Measurements from ENCODE around the gene ARSA. TPM values are rescaled to one million over a fixed set of nuclear protein-coding genes. Genes with fewer than 3 reads are reported as not detected.
"Not testable (repeated sequence)": the region's sequence is repeated elsewhere in the genome, so short reads cannot be mapped to it uniquely, and the experiment has no call there.

Gene ARSA
- polyA plus RNA-seq, 1 donor (not counting 4 experiments of a cell fraction or from before 2014, with no cell fraction given) = 12.1 TPM

DNA sequence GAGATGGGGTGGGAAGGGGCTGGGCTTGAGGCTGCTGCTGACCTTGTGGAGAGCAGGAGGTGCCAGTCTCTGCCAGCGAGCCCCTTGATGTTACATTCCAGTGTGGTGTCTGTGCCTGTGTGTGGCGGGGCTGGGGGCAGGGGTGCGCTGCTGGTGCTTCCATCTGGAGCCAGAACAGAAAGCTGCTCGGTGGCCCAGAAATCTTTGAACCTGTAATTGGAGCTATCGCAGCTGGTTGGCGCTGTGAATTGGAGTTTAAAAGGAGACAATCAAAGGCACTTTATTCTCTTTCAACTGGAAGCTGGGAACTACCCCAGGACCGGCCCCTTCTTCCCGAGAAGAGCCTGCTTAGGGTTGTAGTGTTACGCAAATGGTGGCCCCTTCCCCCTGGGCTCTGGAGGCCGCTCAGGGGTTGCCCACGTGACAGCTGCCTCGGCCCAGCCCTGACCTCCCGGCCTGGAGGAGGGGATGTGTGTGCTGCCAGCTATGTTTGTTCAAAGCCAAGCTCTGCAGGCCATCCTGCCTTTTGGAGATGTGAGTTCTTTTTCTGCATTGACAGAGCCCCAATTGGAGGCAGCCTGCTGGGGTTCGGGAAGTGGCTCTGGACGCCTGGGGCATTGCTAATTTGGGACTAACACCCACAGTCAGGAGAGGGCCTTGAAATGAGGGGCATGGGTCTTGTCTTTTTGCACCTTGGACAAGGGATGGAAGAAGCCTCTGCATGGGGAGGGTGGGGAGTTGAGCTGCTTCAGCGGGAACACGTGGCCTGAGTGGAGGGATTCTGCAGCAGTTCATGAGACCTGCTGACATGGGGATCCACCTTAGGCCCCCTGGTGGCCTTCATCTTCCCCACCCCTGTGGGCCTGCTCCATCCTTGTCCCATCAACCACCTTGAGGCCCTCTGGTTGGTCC lies 14.0 kb upstream of the ARSA start:
- dilution Hi-C loops (cut with MboI; ENCODE audit: extremely low pct_ligation_motif_present, low sequenced_read_pairs) = no loop called here
- FAIRE-seq = no peak

DNA sequence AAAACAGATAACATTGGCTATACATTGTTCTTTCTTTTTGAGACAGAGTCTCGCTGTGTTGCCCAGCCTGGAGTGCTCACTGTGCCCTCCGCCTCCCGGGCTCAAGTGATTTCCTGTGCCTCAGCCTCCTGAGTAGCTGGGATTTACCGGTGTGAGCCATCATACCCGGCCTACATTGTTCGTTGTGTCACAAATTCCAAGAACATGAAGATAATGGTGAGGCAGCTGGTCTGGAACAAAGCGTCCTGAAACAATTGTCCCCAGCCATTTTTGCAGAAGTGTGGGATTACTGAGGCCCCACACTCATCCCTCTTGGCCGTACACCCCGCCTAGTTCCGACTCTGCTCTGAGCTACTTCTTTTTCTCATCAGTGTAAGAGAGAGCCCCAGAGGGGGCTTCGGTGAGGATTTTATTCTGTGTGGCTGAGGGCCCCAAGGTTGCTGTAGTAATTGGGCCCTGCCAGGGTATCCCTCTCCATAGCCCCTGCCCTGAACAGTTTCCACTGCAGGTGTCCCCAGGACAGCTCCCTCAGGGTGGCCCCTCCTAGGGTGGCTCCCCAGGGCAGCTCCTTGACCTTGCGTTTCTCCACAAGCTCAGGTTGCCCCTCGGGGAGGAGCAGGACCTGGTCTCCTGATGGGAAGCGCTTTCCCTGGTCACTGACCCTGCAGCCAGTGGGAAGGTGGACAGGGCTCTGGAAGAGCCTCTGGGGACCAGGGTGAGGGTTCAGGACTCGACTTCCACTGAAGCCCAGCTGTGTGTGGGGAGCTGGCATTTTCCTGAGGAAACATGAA lies 13.1 kb upstream of the ARSA start:
- DNase-seq (ENCODE audit: low read depth, low spot score) (no peak), FAIRE-seq (no peak)
- TF ChIP-seq EZH2 (IDR thresholded peaks at IDR 0.05; ENCODE audit: low read length) = no peak
- TF ChIP-seq, protein P1, sequence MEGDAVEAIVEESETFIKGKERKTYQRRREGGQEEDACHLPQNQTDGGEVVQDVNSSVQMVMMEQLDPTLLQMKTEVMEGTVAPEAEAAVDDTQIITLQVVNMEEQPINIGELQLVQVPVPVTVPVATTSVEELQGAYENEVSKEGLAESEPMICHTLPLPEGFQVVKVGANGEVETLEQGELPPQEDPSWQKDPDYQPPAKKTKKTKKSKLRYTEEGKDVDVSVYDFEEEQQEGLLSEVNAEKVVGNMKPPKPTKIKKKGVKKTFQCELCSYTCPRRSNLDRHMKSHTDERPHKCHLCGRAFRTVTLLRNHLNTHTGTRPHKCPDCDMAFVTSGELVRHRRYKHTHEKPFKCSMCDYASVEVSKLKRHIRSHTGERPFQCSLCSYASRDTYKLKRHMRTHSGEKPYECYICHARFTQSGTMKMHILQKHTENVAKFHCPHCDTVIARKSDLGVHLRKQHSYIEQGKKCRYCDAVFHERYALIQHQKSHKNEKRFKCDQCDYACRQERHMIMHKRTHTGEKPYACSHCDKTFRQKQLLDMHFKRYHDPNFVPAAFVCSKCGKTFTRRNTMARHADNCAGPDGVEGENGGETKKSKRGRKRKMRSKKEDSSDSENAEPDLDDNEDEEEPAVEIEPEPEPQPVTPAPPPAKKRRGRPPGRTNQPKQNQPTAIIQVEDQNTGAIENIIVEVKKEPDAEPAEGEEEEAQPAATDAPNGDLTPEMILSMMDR (optimal IDR thresholded peaks at IDR 0.05 in 1 of 3, IDR thresholded peaks at IDR 0.05 in 1 of 3, conservative IDR thresholded peaks at IDR 0.05 in 1 of 3; ENCODE audit: extremely low read depth in 1 of 3, insufficient read depth in 2 of 3, low read length in 3 of 3) = no peak
- H4K20me1 ChIP-seq (ENCODE audit: control insufficient read depth, extremely low read depth, insufficient read depth, low read length) = peaks cover 2% of the 10 kb centered on the region
- dilution Hi-C loops (cut with MboI; ENCODE audit: extremely low pct_ligation_motif_present, low sequenced_read_pairs) = no loop called here
- H3K36me3 ChIP-seq (ENCODE audit: control insufficient read depth in 2 of 2, extremely low read depth in 1 of 2, insufficient read depth in 2 of 2, low read length in 2 of 2) = no peaks in the 10 kb centered on the region
- no peak overlapping the region for H3K4me3 ChIP-seq (ENCODE audit: control insufficient read depth in 2 of 3, extremely low read depth in 1 of 3, insufficient read depth in 2 of 3, low read depth in 1 of 3, low read length in 3 of 3)
- H3K9me3 ChIP-seq (ENCODE audit: control insufficient read depth, low read depth, low read length) = no peaks in the 10 kb centered on the region
- no peaks in the 10 kb centered on the region for H3K4me1 ChIP-seq (ENCODE audit: control insufficient read depth, extremely low read depth, insufficient read depth, low read length)
- H3K79me2 ChIP-seq (ENCODE audit: control insufficient read depth, insufficient read depth, low read length) = no peaks in the 10 kb centered on the region
- H2AFZ ChIP-seq (ENCODE audit: control insufficient read depth, low read length) = no peak overlapping the region
- H3K27ac ChIP-seq (ENCODE audit: control insufficient read depth, insufficient read depth, low read length) = no peak overlapping the region
- peaks cover 36% of the 10 kb centered on the region for H3K27me3 ChIP-seq (ENCODE audit: control insufficient read depth, extremely low read depth, insufficient read depth, low read length)
- H3K9ac ChIP-seq (ENCODE audit: control insufficient read depth, extremely low read depth, insufficient read depth, low read length) = no peak overlapping the region
- no peaks in the 10 kb centered on the region for H3K9me1 ChIP-seq (ENCODE audit: control insufficient read depth, extremely low read depth, insufficient read depth, low read length)
- H3K4me2 ChIP-seq (ENCODE audit: control insufficient read depth, extremely low read depth, insufficient read depth, low read depth, low read length) = no peak overlapping the region

More for the DNA sequence above, 14.0 kb upstream of the ARSA start:
- no peak for TF ChIP-seq EZH2 (IDR thresholded peaks at IDR 0.05; ENCODE audit: low read length)
- TF ChIP-seq, protein P1 (optimal IDR thresholded peaks at IDR 0.05 in 1 of 3, IDR thresholded peaks at IDR 0.05 in 1 of 3, conservative IDR thresholded peaks at IDR 0.05 in 1 of 3; ENCODE audit: extremely low read depth in 1 of 3, insufficient read depth in 2 of 3, low read length in 3 of 3) = peak in 2 of 3 experiments; percentile 18 to 27
- no peak overlapping the region for H3K9ac ChIP-seq (ENCODE audit: control insufficient read depth, extremely low read depth, insufficient read depth, low read length)
- no peaks in the 10 kb centered on the region for H3K9me1 ChIP-seq (ENCODE audit: control insufficient read depth, extremely low read depth, insufficient read depth, low read length)
- H3K27ac ChIP-seq (ENCODE audit: control insufficient read depth, insufficient read depth, low read length) = no peak overlapping the region
- no peaks in the 10 kb centered on the region for H3K9me3 ChIP-seq (ENCODE audit: control insufficient read depth, low read depth, low read length)
- H3K79me2 ChIP-seq (ENCODE audit: control insufficient read depth, insufficient read depth, low read length) = no peaks in the 10 kb centered on the region
- H3K27me3 ChIP-seq (ENCODE audit: control insufficient read depth, extremely low read depth, insufficient read depth, low read length) = peaks cover 36% of the 10 kb centered on the region
- no peak overlapping the region for H2AFZ ChIP-seq (ENCODE audit: control insufficient read depth, low read length)
- H3K36me3 ChIP-seq (ENCODE audit: control insufficient read depth in 2 of 2, extremely low read depth in 1 of 2, insufficient read depth in 2 of 2, low read length in 2 of 2) = no peaks in the 10 kb centered on the region
- no peak overlapping the region for H3K4me2 ChIP-seq (ENCODE audit: control insufficient read depth, extremely low read depth, insufficient read depth, low read depth, low read length)
- DNase-seq (ENCODE audit: low read depth, low spot score) = no peak
- H3K4me1 ChIP-seq (ENCODE audit: control insufficient read depth, extremely low read depth, insufficient read depth, low read length) = no peaks in the 10 kb centered on the region
- no peak overlapping the region for H3K4me3 ChIP-seq (ENCODE audit: control insufficient read depth in 2 of 3, extremely low read depth in 1 of 3, insufficient read depth in 2 of 3, low read depth in 1 of 3, low read length in 3 of 3)
- H4K20me1 ChIP-seq (ENCODE audit: control insufficient read depth, extremely low read depth, insufficient read depth, low read length) = peaks cover 2% of the 10 kb centered on the region

DNA sequence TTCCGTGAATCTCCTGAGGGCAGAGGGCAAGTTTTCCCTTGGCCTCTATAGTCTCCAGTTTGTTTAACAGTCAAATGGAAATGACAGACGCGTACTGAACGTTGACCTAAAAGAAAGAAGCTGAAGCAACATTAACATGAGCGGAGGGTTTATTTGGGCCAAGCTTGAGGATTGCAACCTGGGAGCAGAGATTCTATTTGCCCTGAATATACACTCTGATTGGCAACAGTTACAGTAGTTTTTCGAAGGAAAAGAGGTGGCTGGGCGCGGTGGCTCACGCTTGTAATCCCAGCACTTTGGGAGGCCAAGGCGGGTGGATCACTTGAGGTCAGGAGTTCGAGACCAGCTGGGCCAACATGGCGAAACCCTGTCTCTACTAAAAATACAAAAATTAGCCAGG lies 12.3 kb upstream of the ARSA start:
- H3K4me2 ChIP-seq (ENCODE audit: control insufficient read depth, extremely low read depth, insufficient read depth, low read depth, low read length); H3K9me3 ChIP-seq (ENCODE audit: control insufficient read depth, low read depth, low read length); H3K9me1 ChIP-seq (ENCODE audit: control insufficient read depth, extremely low read depth, insufficient read depth, low read length); H4K20me1 ChIP-seq (ENCODE audit: control insufficient read depth, extremely low read depth, insufficient read depth, low read length); FAIRE-seq; H3K4me3 ChIP-seq (ENCODE audit: control insufficient read depth in 2 of 3, extremely low read depth in 1 of 3, insufficient read depth in 2 of 3, low read depth in 1 of 3, low read length in 3 of 3); dilution Hi-C loops (cut with MboI; ENCODE audit: extremely low pct_ligation_motif_present, low sequenced_read_pairs); H2AFZ ChIP-seq (ENCODE audit: control insufficient read depth, low read length); H3K4me1 ChIP-seq (ENCODE audit: control insufficient read depth, extremely low read depth, insufficient read depth, low read length); H3K36me3 ChIP-seq (ENCODE audit: control insufficient read depth in 2 of 2, extremely low read depth in 1 of 2, insufficient read depth in 2 of 2, low read length in 2 of 2); H3K9ac ChIP-seq (ENCODE audit: control insufficient read depth, extremely low read depth, insufficient read depth, low read length); DNase-seq (ENCODE audit: low read depth, low spot score); H3K79me2 ChIP-seq (ENCODE audit: control insufficient read depth, insufficient read depth, low read length); H3K27ac ChIP-seq (ENCODE audit: control insufficient read depth, insufficient read depth, low read length): not testable (repeated sequence)
- peaks cover 36% of the 10 kb centered on the region for H3K27me3 ChIP-seq (ENCODE audit: control insufficient read depth, extremely low read depth, insufficient read depth, low read length)

Data from keratinocyte (primary cell).